HepG2 (cell line): ENCODE measurements around the gene FBP2. TPM values are rescaled to one million over a fixed set of nuclear protein-coding genes. Genes with fewer than 3 reads are reported as not detected.

Source experiments
- ATF2 ChIP-seq: sonication (generic); formaldehyde crosslinking; IDR thresholded peaks from 2 replicates; pipeline ENCODE4 v1.4.0; 2020; ENCODE audit warnings: missing genetic modification reagents
- BCL6 ChIP-seq: IDR thresholded peaks from 2 replicates; pipeline ENCODE4 v1.6.1; 2016; ENCODE audit warnings: missing genetic modification reagents, missing compliant biosample characterization
- CCDC6 ChIP-seq: sonication (generic); formaldehyde crosslinking; IDR thresholded peaks from 2 replicates; pipeline ENCODE4 v1.8.1; 2022; ENCODE audit warnings: mild to moderate bottlenecking, missing genetic modification reagents, moderate library complexity
- HMGXB3 ChIP-seq: sonication (generic); formaldehyde crosslinking; IDR thresholded peaks from 2 replicates; pipeline ENCODE4 v1.4.0; 2020; ENCODE audit warnings: missing genetic modification reagents, borderline replicate concordance
- HOXA7 ChIP-seq: sonication (generic); formaldehyde crosslinking; IDR thresholded peaks from 2 replicates; pipeline ENCODE4 v1.8.1; 2022; ENCODE audit warnings: mild to moderate bottlenecking, missing genetic modification reagents, moderate library complexity
- MAFK ChIP-seq, 2 experiments: IDR thresholded peaks in 1 of 2; conservative IDR thresholded peaks in 1 of 2; 2 replicates each; pipeline ENCODE4 v1.6.1; 2011; ENCODE audit warnings: improper control_type of control experiment in 2 of 2, low read length in 2 of 2
- ONECUT2 ChIP-seq: sonication (generic); formaldehyde crosslinking; IDR thresholded peaks from 2 replicates; pipeline ENCODE4 v1.4.0; 2020; ENCODE audit warnings: missing genetic modification reagents
- RBFOX2 ChIP-seq: fragments of 200-400 bp; formaldehyde crosslinking; IDR thresholded peaks from 2 replicates; pipeline ENCODE4 v1.6.1; 2017; ENCODE audit warnings: low read depth, mild to moderate bottlenecking, low read length
- REXO4 ChIP-seq: sonication (generic); formaldehyde crosslinking; IDR thresholded peaks from 2 replicates; pipeline ENCODE4 v1.8.0; 2022; ENCODE audit warnings: missing genetic modification reagents, mild to moderate bottlenecking, borderline replicate concordance
- SKIL ChIP-seq: sonication (generic); formaldehyde crosslinking; IDR thresholded peaks from 2 replicates; pipeline ENCODE4 v1.8.0; 2022; ENCODE audit warnings: missing genetic modification reagents, mild to moderate bottlenecking, moderate library complexity, borderline replicate concordance
- SOX6 ChIP-seq, 2 experiments: fragments of 450-650 bp in 1 of 2; sonication (generic) in 1 of 2; formaldehyde crosslinking in 1 of 2; IDR thresholded peaks; 2 replicates each; pipeline versions ENCODE4 v1.4.0 to v1.6.1; 2017 to 2020; ENCODE audit warnings: antibody characterized with exemption in 1 of 2, mild to moderate bottlenecking in 1 of 2, missing genetic modification reagents in 1 of 2
- SRSF4 ChIP-seq: fragments of 200-400 bp; formaldehyde crosslinking; IDR thresholded peaks from one replicate; pipeline ENCODE4 v1.6.1; 2018; ENCODE audit warnings: mild to moderate bottlenecking, low read depth, low read length, moderate library complexity; ENCODE audit not compliant: poor library complexity, severe bottlenecking
- ZBTB49 ChIP-seq: sonication (generic); formaldehyde crosslinking; IDR thresholded peaks from 2 replicates; pipeline ENCODE4 v1.4.0; 2020; ENCODE audit warnings: missing genetic modification reagents, borderline replicate concordance
- ZFAT ChIP-seq: sonication (generic); formaldehyde crosslinking; conservative IDR thresholded peaks from 2 replicates; pipeline ENCODE4 v1.8.1; 2023; ENCODE audit warnings: missing genetic modification reagents, inconsistent platforms
- ZNF263 ChIP-seq: sonication (generic); formaldehyde crosslinking; IDR thresholded peaks from 2 replicates; pipeline ENCODE4 v1.4.0; 2020; ENCODE audit warnings: missing genetic modification reagents
- ZNF296 ChIP-seq: sonication (generic); formaldehyde crosslinking; conservative IDR thresholded peaks from 2 replicates; pipeline ENCODE4 v1.5.0; 2020; ENCODE audit warnings: mild to moderate bottlenecking, missing genetic modification reagents
- ZNF816 ChIP-seq: sonication (generic); formaldehyde crosslinking; IDR thresholded peaks from 2 replicates; pipeline ENCODE4 v1.8.0; 2022; ENCODE audit warnings: missing genetic modification reagents, mild to moderate bottlenecking, borderline replicate concordance
- ZUFSP ChIP-seq: sonication (generic); formaldehyde crosslinking; IDR thresholded peaks from 2 replicates; pipeline ENCODE4 v1.9.0; 2021; ENCODE audit warnings: missing genetic modification reagents, mild to moderate bottlenecking, borderline replicate concordance
- polyA plus RNA-seq, 8 experiments: library from polyadenylated mRNA; depleted of rRNA in 3 of 8; stranded (reverse) in 7 of 8; unstranded in 1 of 8; fragments of >200 nt; fragmentation: Illumina TruSeq in 4 of 8; extraction: Trizol in 4 of 8; gene quantifications; 2 replicates each; pipeline versions ENCODE4 v1.2.1 to v1.2.3, GENCODE V29; 2011 to 2016; ENCODE audit warnings: low read depth in 4 of 8, missing spikeins in 1 of 8, mixed read lengths in 1 of 8; ENCODE audit not compliant: insufficient read depth in 1 of 8
- total RNA-seq, 5 experiments: library from RNA; depleted of rRNA; stranded (reverse); fragments of >200 nt; fragmentation: Illumina TruSeq; extraction: Trizol; gene quantifications; 2 replicates each; pipeline ENCODE4 v1.2.3, GENCODE V29; 2016; ENCODE audit warnings: low read depth in 1 of 5

The FBP2 gene
- total and polyA plus RNA-seq, 2 of the 13 experiments (the other 11 are each of a cell fraction or from before 2014, with no cell fraction given) = not detected

GRCh38 chr9:94533155-94533554 is 60.5 kb downstream of the FBP2 start (continued):
- TF ChIP-seq REXO4 (CRISPR knock-in tag) (no peak), SRSF4 (no peak), HMGXB3 (CRISPR knock-in tag) (no peak), ZNF263 (CRISPR knock-in tag) (no peak), CCDC6 (no peak), SOX6 (IDR thresholded peaks at IDR 0.05) (no peak), SOX6 (CRISPR knock-in tag; IDR thresholded peaks at IDR 0.05) (no peak), ZNF816 (CRISPR knock-in tag) (no peak), ZNF296 (CRISPR knock-in tag) (no peak), ZFAT (no peak), MAFK (conservative IDR thresholded peaks at IDR 0.05 in 1 of 2, IDR thresholded peaks at IDR 0.05 in 1 of 2; ENCODE audit: low read length in 2 of 2) (no peak), ZBTB49 (CRISPR knock-in tag) (no peak), ATF2 (no peak), BCL6 (CRISPR knock-in tag) (no peak), SKIL (CRISPR knock-in tag) (no peak), ZUFSP (no peak), HOXA7 (CRISPR knock-in tag) (no peak), ONECUT2 (CRISPR knock-in tag) (no peak), RBFOX2 (no peak)
